ENCODE measurements around the gene UBASH3A.

The UBASH3A gene

DNA sequence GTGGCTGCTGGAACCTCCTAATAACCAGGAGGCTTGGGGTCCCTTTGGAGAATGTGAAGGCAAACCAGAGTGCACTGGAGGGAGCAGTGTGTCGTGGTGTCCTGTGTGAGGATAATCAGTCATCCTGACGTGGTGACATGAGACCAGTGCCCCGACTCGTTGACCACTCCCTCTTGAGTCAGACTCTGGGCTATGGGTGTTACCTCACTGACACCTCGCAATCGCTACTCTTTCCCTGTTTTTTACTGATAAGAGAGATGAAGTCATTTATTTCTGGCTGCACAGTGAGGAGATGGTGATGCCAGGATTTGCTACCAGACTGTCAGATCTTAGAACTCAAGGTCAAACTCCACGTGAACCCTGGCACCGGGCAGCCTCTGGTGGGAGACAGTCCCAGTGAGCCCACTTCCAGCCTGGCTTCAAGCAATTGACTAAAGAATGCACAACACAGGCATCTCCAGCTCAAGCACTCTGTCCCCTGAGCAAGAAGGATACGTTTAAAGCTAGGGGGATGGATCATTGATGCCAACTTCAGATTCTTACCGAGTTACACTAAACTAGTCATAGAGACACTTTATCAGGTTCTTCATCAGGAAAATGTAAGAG, 30.3 kb downstream of the UBASH3A start:
- TF ChIP-seq OSR2 (tag by site-specific recombination; IDR thresholded peaks at IDR 0.05) (0 out of 2 replicates have a peak, but pooled peaks have one; percentile 14), EGR2 (tag by site-specific recombination; IDR thresholded peaks at IDR 0.05; ENCODE audit: low read depth) (no peak), ZNF629 (tag by site-specific recombination; IDR thresholded peaks at IDR 0.05) (peak; percentile 58), ZNF19 (tag by site-specific recombination; IDR thresholded peaks at IDR 0.05; ENCODE audit: low read depth) (no peak), ZBTB21 (tag by site-specific recombination; IDR thresholded peaks at IDR 0.05) (peak; percentile 74), ZNF777 (tag by site-specific recombination; IDR thresholded peaks at IDR 0.05; ENCODE audit: borderline replicate concordance) (no peak), ZNF324 (tag by site-specific recombination; IDR thresholded peaks at IDR 0.05) (0 out of 2 replicates have a peak, but pooled peaks have one; percentile 33), KLF1 (tag by site-specific recombination; IDR thresholded peaks at IDR 0.05) (peak; percentile 83), ZNF658 (tag by site-specific recombination; IDR thresholded peaks at IDR 0.05) (no peak)
- TF ChIP-seq, protein P1, sequence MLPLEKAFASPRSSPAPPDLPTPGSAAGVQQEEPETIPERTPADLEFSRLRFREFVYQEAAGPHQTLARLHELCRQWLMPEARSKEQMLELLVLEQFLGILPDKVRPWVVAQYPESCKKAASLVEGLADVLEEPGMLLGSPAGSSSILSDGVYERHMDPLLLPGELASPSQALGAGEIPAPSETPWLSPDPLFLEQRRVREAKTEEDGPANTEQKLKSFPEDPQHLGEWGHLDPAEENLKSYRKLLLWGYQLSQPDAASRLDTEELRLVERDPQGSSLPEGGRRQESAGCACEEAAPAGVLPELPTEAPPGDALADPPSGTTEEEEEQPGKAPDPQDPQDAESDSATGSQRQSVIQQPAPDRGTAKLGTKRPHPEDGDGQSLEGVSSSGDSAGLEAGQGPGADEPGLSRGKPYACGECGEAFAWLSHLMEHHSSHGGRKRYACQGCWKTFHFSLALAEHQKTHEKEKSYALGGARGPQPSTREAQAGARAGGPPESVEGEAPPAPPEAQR (tag by site-specific recombination; IDR thresholded peaks at IDR 0.05): no peak
- TF ChIP-seq, protein P2, sequence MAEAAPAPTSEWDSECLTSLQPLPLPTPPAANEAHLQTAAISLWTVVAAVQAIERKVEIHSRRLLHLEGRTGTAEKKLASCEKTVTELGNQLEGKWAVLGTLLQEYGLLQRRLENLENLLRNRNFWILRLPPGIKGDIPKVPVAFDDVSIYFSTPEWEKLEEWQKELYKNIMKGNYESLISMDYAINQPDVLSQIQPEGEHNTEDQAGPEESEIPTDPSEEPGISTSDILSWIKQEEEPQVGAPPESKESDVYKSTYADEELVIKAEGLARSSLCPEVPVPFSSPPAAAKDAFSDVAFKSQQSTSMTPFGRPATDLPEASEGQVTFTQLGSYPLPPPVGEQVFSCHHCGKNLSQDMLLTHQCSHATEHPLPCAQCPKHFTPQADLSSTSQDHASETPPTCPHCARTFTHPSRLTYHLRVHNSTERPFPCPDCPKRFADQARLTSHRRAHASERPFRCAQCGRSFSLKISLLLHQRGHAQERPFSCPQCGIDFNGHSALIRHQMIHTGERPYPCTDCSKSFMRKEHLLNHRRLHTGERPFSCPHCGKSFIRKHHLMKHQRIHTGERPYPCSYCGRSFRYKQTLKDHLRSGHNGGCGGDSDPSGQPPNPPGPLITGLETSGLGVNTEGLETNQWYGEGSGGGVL (tag by site-specific recombination; IDR thresholded peaks at IDR 0.05): 0 out of 2 replicates have a peak, but pooled peaks have one; percentile 15
- TF ChIP-seq, protein P3, sequence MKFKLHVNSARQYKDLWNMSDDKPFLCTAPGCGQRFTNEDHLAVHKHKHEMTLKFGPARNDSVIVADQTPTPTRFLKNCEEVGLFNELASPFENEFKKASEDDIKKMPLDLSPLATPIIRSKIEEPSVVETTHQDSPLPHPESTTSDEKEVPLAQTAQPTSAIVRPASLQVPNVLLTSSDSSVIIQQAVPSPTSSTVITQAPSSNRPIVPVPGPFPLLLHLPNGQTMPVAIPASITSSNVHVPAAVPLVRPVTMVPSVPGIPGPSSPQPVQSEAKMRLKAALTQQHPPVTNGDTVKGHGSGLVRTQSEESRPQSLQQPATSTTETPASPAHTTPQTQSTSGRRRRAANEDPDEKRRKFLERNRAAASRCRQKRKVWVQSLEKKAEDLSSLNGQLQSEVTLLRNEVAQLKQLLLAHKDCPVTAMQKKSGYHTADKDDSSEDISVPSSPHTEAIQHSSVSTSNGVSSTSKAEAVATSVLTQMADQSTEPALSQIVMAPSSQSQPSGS (tag by site-specific recombination; IDR thresholded peaks at IDR 0.05; ENCODE audit: low read depth): 0 out of 2 replicates have a peak, but pooled peaks have one; percentile 29
- TF ChIP-seq, protein P4, sequence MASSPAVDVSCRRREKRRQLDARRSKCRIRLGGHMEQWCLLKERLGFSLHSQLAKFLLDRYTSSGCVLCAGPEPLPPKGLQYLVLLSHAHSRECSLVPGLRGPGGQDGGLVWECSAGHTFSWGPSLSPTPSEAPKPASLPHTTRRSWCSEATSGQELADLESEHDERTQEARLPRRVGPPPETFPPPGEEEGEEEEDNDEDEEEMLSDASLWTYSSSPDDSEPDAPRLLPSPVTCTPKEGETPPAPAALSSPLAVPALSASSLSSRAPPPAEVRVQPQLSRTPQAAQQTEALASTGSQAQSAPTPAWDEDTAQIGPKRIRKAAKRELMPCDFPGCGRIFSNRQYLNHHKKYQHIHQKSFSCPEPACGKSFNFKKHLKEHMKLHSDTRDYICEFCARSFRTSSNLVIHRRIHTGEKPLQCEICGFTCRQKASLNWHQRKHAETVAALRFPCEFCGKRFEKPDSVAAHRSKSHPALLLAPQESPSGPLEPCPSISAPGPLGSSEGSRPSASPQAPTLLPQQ (tag by site-specific recombination; IDR thresholded peaks at IDR 0.05): peak; percentile 81
- TF ChIP-seq, protein P5, sequence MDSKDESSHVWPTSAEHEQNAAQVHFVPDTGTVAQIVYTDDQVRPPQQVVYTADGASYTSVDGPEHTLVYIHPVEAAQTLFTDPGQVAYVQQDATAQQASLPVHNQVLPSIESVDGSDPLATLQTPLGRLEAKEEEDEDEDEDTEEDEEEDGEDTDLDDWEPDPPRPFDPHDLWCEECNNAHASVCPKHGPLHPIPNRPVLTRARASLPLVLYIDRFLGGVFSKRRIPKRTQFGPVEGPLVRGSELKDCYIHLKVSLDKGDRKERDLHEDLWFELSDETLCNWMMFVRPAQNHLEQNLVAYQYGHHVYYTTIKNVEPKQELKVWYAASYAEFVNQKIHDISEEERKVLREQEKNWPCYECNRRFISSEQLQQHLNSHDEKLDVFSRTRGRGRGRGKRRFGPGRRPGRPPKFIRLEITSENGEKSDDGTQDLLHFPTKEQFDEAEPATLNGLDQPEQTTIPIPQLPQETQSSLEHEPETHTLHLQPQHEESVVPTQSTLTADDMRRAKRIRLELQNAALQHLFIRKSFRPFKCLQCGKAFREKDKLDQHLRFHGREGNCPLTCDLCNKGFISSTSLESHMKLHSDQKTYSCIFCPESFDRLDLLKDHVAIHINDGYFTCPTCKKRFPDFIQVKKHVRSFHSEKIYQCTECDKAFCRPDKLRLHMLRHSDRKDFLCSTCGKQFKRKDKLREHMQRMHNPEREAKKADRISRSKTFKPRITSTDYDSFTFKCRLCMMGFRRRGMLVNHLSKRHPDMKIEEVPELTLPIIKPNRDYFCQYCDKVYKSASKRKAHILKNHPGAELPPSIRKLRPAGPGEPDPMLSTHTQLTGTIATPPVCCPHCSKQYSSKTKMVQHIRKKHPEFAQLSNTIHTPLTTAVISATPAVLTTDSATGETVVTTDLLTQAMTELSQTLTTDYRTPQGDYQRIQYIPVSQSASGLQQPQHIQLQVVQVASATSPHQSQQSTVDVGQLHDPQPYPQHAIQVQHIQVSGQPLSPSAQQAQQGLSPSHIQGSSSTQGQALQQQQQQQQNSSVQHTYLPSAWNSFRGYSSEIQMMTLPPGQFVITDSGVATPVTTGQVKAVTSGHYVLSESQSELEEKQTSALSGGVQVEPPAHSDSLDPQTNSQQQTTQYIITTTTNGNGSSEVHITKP (tag by site-specific recombination; IDR thresholded peaks at IDR 0.05): peak; percentile 37; the same call in 1 of the 2 replicates
- H3K36me3 ChIP-seq (ENCODE audit: control insufficient read depth in 2 of 2, insufficient read depth in 1 of 2, low read length in 2 of 2): no peaks in the 10 kb centered on the region
- H3K4me1 ChIP-seq (ENCODE audit: control insufficient read depth, insufficient read depth, low read length): no peaks in the 10 kb centered on the region
- ChIA-PET CTCF (interaction anchor here (0.6 kb wide), 1 partner anchor 174 kb away, joined by 3 read pairs; no protein-coding TSS in a partner anchor), POLR2A (no interaction called here)
- no peak overlapping the region for H3K4me3 ChIP-seq (ENCODE audit: low read depth, low read length)
- H3K27ac ChIP-seq (ENCODE audit: extremely low read depth, low read depth, low read length): no peak overlapping the region
- H3K9me3 ChIP-seq (ENCODE audit: control insufficient read depth, insufficient read depth, low read depth, low read length): no peaks in the 10 kb centered on the region
